Measurements from ENCODE around the gene PLGRKT.
"Not testable (repeated sequence)": the region's sequence is repeated elsewhere in the genome, so short reads cannot be mapped to it uniquely, and the experiment has no call there.

PLGRKT gene

GRCh38 chr9:5450359-5451091, 12.8 kb upstream of the PLGRKT start, which contains the start of gene CD274:
TSS of gene CD274 (plus strand) at chr9:5450542. CDS start at chr9:5456114, 5,572 bp downstream.
- peak; percentile 79 to 90 for DNase-seq

GRCh38 chr9:5449521-5450358, 12.0 kb upstream of the PLGRKT start:
- no peak for DNase-seq

GRCh38 chr9:5448461-5449435, 11.0 kb upstream of the PLGRKT start:
- DNase-seq = no peak

- DNase-seq = no peak
These were observed 10.3 kb upstream of the PLGRKT start for GRCh38 chr9:5448016-5448415.

GRCh38 chr9:5447337-5447736, 9.6 kb upstream of the PLGRKT start:
- no peak for DNase-seq

GRCh38 chr9:5446451-5447236, 8.9 kb upstream of the PLGRKT start:
- DNase-seq = no peak

GRCh38 chr9:5445886-5446285, 8.2 kb upstream of the PLGRKT start:
- no peak for DNase-seq

- not testable (repeated sequence) for DNase-seq
These were observed 7.4 kb upstream of the PLGRKT start for GRCh38 chr9:5445096-5445495.

- DNase-seq = no peak
These were observed 6.1 kb upstream of the PLGRKT start for GRCh38 chr9:5443850-5444249.

- DNase-seq = peak; percentile 51 to 74
These were observed 4.8 kb upstream of the PLGRKT start for GRCh38 chr9:5442400-5443011.

GRCh38 chr9:5441043-5441442, 3.3 kb upstream of the PLGRKT start:
- DNase-seq = no peak

- no peak for DNase-seq
These were observed 2.7 kb upstream of the PLGRKT start for GRCh38 chr9:5440426-5440825.

GRCh38 chr9:5438301-5439162, 807 bp upstream of the PLGRKT start:
- no peak for DNase-seq

- no peak for DNase-seq
These were observed 1.3 kb downstream of the PLGRKT start for GRCh38 chr9:5436441-5436840.

- no peak for DNase-seq
These were observed 1.8 kb downstream of the PLGRKT start for GRCh38 chr9:5435912-5436311.

- DNase-seq = not testable (repeated sequence)
These were observed 3.6 kb downstream of the PLGRKT start for GRCh38 chr9:5433841-5434810.

- not testable (repeated sequence) for DNase-seq
These were observed 4.4 kb downstream of the PLGRKT start for GRCh38 chr9:5433328-5433727.

- not testable (repeated sequence) for DNase-seq
These were observed 4.8 kb downstream of the PLGRKT start for GRCh38 chr9:5432890-5433289.

GRCh38 chr9:5430912-5431311, 6.8 kb downstream of the PLGRKT start:
- DNase-seq = no peak

All from NCI-H2081 (cell line).